ENCODE data around the gene BLTP2. TPM values are rescaled to one million over a fixed set of nuclear protein-coding genes. Genes with fewer than 3 reads are reported as not detected.

The BLTP2 gene
- total and polyA plus RNA-seq, 10 of the 15 experiments (the other 5 are each of a cell fraction or from before 2014, with no cell fraction given) = 14.2 to 151 (median 78.1) TPM

DNA sequence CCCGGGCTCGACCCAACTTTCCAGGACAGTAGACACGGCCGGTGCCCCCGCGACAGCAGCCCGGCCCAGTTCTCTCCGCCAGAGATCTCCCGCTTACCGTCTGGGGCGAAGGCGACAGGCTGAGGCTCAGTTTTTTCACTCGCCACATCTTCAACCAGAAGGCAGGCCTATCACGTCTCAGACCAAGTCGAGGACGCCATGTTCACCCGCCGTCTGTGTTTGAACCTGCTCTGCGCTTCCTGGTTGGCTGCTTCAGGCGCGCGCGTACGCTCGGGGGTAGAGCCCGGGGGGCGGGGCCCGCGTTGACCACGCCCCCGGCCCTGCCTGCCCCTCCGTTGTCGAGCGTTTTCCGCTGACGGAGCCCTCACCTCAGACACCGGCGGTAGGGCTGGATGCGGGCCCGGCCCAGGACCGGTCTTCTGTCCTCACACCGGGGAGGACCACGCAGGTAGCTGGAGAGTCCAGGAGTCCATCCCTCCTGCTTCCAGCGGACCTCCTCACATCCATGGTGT is 46.1 kb downstream of the BLTP2 start, which contains the start of gene SPAG5 (continued):
- TF ChIP-seq, protein P1, sequence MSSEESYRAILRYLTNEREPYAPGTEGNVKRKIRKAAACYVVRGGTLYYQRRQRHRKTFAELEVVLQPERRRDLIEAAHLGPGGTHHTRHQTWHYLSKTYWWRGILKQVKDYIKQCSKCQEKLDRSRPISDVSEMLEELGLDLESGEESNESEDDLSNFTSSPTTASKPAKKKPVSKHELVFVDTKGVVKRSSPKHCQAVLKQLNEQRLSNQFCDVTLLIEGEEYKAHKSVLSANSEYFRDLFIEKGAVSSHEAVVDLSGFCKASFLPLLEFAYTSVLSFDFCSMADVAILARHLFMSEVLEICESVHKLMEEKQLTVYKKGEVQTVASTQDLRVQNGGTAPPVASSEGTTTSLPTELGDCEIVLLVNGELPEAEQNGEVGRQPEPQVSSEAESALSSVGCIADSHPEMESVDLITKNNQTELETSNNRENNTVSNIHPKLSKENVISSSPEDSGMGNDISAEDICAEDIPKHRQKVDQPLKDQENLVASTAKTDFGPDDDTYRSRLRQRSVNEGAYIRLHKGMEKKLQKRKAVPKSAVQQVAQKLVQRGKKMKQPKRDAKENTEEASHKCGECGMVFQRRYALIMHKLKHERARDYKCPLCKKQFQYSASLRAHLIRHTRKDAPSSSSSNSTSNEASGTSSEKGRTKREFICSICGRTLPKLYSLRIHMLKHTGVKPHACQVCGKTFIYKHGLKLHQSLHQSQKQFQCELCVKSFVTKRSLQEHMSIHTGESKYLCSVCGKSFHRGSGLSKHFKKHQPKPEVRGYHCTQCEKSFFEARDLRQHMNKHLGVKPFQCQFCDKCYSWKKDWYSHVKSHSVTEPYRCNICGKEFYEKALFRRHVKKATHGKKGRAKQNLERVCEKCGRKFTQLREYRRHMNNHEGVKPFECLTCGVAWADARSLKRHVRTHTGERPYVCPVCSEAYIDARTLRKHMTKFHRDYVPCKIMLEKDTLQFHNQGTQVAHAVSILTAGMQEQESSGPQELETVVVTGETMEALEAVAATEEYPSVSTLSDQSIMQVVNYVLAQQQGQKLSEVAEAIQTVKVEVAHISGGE (CRISPR knock-in tag; IDR thresholded peaks at IDR 0.05) = no peak
- TF ChIP-seq, protein P2, sequence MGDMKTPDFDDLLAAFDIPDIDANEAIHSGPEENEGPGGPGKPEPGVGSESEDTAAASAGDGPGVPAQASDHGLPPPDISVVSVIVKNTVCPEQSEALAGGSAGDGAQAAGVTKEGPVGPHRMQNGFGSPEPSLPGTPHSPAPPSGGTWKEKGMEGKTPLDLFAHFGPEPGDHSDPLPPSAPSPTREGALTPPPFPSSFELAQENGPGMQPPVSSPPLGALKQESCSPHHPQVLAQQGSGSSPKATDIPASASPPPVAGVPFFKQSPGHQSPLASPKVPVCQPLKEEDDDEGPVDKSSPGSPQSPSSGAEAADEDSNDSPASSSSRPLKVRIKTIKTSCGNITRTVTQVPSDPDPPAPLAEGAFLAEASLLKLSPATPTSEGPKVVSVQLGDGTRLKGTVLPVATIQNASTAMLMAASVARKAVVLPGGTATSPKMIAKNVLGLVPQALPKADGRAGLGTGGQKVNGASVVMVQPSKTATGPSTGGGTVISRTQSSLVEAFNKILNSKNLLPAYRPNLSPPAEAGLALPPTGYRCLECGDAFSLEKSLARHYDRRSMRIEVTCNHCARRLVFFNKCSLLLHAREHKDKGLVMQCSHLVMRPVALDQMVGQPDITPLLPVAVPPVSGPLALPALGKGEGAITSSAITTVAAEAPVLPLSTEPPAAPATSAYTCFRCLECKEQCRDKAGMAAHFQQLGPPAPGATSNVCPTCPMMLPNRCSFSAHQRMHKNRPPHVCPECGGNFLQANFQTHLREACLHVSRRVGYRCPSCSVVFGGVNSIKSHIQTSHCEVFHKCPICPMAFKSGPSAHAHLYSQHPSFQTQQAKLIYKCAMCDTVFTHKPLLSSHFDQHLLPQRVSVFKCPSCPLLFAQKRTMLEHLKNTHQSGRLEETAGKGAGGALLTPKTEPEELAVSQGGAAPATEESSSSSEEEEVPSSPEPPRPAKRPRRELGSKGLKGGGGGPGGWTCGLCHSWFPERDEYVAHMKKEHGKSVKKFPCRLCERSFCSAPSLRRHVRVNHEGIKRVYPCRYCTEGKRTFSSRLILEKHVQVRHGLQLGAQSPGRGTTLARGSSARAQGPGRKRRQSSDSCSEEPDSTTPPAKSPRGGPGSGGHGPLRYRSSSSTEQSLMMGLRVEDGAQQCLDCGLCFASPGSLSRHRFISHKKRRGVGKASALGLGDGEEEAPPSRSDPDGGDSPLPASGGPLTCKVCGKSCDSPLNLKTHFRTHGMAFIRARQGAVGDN (IDR thresholded peaks at IDR 0.05) = peak; percentile 39; the same call in 1 of the 2 replicates
- TF ChIP-seq BCL3 (IDR thresholded peaks at IDR 0.05; ENCODE audit: borderline replicate concordance, insufficient read depth, low read depth, low read length, poor library complexity, severe bottlenecking) = peak; percentile 51
- TF ChIP-seq ASH2L (IDR thresholded peaks at IDR 0.05; ENCODE audit: borderline replicate concordance, low read depth) = no peak
- no peak for TF ChIP-seq JUNB (IDR thresholded peaks at IDR 0.05)
- TF ChIP-seq HDAC2 (IDR thresholded peaks at IDR 0.05) = 0 out of 2 replicates have a peak, but pooled peaks have one; percentile 84
- TF ChIP-seq SMAD5 (IDR thresholded peaks at IDR 0.05; ENCODE audit: low read depth) = peak; percentile 60; the same call in 1 of the 2 replicates
- no peak for TF ChIP-seq CUX1 (IDR thresholded peaks at IDR 0.05; ENCODE audit: insufficient replicate concordance, low read depth, low read length)
- TF ChIP-seq SUPT20H (IDR thresholded peaks at IDR 0.05; ENCODE audit: borderline replicate concordance, control insufficient read depth, low read depth, low read length) = no peak
- no peak for TF ChIP-seq RUNX3 (IDR thresholded peaks at IDR 0.05; ENCODE audit: low read length)
- no peak for TF ChIP-seq FOXK2 (IDR thresholded peaks at IDR 0.05)
- TF ChIP-seq HDAC6 (IDR thresholded peaks at IDR 0.05; ENCODE audit: unreplicated experiment) = no peak
- no peak for TF ChIP-seq MYC (IDR thresholded peaks at IDR 0.05; ENCODE audit: insufficient read depth, insufficient read length, insufficient replicate concordance, low read length, severe bottlenecking)
- TF ChIP-seq ZBED1 (IDR thresholded peaks at IDR 0.05; ENCODE audit: borderline replicate concordance) = no peak
- TF ChIP-seq SUZ12 (IDR thresholded peaks at IDR 0.05; ENCODE audit: unreplicated experiment) = no peak
- peak; percentile 78 for TF ChIP-seq TAF1 (IDR thresholded peaks at IDR 0.05; ENCODE audit: borderline replicate concordance, low read depth, low read length)
